Measurements from ENCODE around the gene AGO4.

GRCh38 chr1:35833395-35833794, 25.6 kb downstream of the AGO4 start:
- TF ChIP-seq RAD21 (IDR thresholded peaks at IDR 0.05; ENCODE audit: low read length) = no peak
- TF ChIP-seq SMC3 (IDR thresholded peaks at IDR 0.05; ENCODE audit: low read depth, low read length) = no peak
- no peak for TF ChIP-seq CTCF (conservative IDR thresholded peaks at IDR 0.05; ENCODE audit: low read depth, low read length)
- TF ChIP-seq POLR2A (IDR thresholded peaks at IDR 0.05; ENCODE audit: low read depth, low read length) = no peak
- no peak for TF ChIP-seq BHLHE40 (IDR thresholded peaks at IDR 0.05; ENCODE audit: low read depth, low read length)
- TF ChIP-seq, protein P1, sequence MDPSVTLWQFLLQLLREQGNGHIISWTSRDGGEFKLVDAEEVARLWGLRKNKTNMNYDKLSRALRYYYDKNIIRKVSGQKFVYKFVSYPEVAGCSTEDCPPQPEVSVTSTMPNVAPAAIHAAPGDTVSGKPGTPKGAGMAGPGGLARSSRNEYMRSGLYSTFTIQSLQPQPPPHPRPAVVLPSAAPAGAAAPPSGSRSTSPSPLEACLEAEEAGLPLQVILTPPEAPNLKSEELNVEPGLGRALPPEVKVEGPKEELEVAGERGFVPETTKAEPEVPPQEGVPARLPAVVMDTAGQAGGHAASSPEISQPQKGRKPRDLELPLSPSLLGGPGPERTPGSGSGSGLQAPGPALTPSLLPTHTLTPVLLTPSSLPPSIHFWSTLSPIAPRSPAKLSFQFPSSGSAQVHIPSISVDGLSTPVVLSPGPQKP (IDR thresholded peaks at IDR 0.05; ENCODE audit: borderline replicate concordance, low read depth, low read length) = no peak
- TF ChIP-seq CEBPB (IDR thresholded peaks at IDR 0.05; ENCODE audit: low read depth, low read length) = no peak
- TF ChIP-seq, protein P2, sequence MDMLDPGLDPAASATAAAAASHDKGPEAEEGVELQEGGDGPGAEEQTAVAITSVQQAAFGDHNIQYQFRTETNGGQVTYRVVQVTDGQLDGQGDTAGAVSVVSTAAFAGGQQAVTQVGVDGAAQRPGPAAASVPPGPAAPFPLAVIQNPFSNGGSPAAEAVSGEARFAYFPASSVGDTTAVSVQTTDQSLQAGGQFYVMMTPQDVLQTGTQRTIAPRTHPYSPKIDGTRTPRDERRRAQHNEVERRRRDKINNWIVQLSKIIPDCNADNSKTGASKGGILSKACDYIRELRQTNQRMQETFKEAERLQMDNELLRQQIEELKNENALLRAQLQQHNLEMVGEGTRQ (IDR thresholded peaks at IDR 0.05; ENCODE audit: low read depth, low read length) = no peak

All from IMR-90 (cell line).